Stimulated activated CD8-positive, alpha-beta memory T cell treated with anti-CD3 and anti-CD28 coated beads, Interleukin-2, amount 100 ng/mL, for 1 hour (primary cell): ENCODE data around the gene PTPRE.
"Not testable (repeated sequence)": the region's sequence is repeated elsewhere in the genome, so short reads cannot be mapped to it uniquely, and the experiment has no call there.

Source experiments
- DNase-seq, 2 donors: peaks; one replicate each; pipeline ENCODE4 v3.0.0-alpha.2; 2020; ENCODE audit warnings: low read depth in 2 of 2

Gene PTPRE

DNA sequence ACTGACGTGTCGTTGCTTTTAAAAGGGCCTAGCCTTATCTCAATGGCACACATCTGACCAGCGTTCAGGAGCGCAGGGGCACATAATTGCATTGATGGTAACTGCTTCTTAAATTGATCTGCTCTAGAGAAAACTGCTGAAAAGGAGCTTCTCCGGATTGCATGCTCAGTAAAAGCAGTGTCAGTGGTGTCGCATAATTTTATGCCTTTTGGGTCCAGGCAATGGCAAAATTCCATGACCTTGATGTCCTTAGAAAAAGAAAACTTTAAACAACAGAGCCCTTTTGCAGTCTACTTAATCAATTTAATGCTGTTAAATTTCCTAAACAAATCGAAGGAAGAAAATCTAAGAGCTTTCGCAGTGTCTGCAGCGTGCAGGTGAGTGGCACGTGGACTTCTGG is 75.7 kb downstream of the PTPRE start:
- DNase-seq = no peak

DNA sequence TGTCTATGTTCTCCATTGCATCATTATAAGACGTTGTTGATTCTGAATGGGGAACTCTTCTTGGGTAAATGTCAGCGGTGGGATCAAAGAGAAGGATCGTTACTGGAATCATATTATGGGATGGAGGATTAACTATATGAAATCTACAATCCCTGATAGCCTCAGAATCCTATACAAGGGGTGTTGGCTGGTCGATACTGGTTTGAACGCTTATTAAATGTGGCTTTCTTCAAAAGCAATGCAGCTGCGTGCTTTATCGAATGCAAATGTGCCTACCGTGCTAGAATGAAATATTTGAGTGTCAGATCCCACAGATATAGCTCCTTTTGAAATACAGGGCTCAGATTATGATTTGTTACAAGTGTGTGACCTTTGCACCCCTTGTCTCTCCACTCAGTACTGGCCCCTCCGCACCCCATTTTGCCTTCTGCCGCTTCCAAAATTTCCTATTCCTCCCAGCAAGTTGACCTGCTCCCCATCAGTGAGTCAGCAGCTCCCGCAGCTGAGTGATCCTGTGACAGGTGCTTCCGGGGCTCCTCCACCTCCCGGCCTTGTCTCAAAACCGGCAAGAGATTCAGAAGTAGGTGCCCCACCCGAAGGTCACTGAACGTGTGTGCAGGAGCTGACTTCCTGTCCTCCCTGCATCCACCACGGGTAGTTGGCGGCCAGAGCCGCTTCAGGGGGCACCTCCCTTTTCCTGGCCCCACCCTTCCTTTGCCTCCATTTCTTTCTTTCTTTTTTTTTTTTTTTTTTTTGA is 76.6 kb downstream of the PTPRE start:
- no peak for DNase-seq

DNA sequence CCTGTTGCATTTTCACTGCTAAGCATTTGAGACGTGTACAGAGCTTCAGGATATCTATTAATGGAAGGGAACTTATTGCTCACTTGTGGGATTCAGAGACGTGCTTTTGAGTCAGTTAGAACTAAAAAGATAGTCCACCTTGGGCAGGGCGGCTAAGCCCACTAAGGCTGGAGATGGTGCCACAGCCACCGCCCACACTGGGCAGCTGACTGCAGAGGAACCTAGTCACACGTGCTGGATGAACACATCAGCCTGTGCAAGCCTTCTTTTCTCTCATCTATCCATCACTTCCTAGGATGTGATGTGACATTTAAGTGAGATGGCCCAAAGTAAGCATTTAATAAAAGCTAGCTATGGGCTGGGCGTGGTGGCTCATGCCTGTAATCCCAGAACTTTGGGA is 78.0 kb downstream of the PTPRE start:
- no peak for DNase-seq

DNA sequence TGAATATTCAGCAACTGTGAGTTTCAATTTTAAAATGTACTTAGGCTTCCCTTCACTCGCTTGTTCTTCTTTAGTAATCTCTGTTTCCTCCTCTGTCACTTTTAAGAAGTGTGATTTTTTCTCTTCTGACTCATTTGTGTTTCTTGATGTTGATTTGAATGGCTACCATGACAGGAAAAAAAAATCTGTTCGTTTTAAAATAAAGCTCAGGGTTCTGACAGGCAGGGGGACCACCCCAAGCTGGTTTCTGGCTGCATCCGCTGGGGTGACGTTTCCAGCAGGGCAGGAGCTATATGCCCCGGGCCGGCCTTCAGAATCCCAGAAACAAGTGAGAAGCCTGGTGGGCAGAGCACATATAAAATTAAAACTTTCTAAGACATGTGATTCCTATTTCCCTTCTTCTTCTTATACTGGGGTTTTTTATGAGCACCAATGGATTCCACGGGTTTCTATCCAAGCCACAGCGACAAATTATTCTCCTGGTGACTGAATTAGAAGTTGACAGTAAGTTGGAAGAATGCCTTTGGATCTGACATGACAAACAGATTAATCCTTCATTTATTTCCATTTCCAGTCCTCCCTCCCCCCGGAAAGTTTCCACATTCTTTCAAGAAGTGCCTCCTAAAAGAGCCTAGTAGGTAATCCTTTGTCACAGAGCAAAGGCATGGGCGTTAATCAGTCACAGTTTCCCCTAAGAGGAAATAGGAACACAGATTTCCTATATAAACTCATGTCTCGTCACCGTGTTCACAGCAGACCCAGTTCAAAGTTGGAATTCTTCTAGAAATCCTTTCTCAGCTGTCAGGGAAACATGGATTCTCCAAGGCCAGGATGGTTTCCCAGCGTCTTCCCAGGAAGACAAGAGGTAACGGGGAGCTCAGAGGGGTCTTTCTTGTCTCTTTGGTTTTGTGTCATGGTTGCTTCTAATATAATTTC is 79.9 kb downstream of the PTPRE start:
- no peak for DNase-seq

DNA sequence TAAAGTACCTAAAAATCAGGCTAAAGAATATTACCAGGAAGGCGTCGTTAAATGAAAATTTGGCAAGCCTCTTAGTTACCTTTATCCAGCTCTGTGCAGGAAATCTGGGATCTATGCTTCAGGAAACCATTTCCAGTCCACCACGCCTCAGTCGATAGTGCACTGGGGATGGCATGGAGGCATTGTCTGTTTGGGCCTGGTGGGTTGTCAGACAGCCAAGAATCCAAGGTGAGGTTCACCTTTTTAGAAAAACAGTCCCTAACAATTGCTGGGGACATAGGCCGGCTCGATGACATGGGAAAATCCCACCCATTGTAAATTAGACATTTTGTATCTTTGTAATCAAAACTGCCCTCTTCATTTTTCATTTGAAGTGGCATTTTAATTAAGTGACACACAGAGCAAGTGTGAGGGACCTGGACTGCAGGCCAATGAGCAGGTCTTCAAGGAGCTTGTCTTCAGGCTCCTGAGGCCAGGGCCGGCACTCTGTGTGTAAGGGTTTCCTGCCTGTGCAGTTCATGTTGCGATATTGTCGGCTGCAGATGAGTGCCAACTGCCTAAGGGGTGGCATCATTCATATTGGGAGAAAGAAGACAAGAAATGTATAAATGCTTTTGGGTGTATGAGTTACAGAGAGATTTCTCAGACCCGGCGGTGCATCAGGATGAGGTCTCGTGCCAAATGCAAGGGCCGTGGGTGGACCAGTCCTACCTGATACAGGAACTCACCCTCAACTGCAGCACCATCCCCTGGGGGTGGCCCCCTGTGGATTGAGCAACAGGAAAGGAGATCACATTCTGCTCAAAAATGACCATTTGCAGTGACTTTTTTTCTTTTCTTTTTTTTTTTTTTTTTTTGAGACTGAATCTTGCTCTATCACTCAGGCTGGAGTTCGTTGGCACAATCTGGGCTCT is 80.8 kb downstream of the PTPRE start:
- no peak for DNase-seq

DNA sequence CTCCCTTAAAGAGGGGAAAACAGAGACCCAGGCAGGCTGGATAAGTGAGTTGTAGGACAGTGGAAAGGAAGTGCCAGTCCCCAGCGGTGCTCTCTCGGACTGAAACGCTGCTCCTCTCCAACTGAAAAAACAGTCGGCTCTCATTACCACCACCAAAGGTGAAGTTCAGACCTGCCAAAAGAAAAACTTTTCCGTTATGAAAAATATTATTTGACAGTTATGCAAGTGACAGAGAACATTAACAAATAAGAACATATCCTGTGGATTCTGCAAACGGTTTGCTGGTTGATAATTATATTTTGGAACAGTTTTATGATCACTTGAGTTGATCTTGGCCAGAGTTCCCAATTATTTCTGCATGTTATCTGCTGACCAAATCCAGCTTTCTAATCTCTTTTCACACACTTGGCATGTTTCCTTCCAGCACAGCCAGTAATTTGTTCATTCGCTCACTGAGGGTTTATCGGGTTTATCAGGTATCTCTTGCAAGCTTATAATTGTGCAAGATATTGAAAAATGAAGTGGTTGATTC is 82.6 kb downstream of the PTPRE start:
- DNase-seq = no peak

DNA sequence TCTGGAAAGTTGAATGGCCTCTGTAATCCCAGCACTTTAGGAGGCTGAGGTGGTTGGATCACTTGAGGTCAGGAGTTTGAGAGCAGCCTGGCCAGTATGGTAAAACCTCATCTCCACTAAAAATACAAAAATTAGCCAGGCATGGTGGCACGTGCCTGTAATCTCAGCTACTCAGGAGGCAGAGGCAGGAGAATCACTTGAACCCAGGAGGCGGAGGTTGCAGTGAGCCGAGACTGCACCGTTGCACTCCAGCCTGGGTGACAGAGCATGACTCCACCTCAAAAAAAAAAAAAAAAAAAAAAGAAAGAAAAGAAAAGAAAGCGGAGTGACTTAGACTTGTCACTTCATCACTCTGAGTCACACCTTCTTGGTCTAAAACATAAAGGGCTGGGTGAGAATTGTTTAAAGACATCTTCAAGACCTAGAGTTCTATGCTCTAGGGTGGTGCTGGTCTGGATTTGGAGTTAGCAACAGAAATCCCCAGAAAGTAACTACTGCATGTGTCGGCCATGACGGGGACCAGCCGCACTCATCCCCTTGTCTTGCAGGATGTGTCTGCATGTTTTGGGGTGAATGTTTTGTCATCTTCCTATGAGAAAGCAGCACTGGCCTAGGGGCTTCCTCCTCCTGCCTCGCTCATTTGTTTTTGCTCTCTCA is 83.4 kb downstream of the PTPRE start:
- not testable (repeated sequence) for DNase-seq

DNA sequence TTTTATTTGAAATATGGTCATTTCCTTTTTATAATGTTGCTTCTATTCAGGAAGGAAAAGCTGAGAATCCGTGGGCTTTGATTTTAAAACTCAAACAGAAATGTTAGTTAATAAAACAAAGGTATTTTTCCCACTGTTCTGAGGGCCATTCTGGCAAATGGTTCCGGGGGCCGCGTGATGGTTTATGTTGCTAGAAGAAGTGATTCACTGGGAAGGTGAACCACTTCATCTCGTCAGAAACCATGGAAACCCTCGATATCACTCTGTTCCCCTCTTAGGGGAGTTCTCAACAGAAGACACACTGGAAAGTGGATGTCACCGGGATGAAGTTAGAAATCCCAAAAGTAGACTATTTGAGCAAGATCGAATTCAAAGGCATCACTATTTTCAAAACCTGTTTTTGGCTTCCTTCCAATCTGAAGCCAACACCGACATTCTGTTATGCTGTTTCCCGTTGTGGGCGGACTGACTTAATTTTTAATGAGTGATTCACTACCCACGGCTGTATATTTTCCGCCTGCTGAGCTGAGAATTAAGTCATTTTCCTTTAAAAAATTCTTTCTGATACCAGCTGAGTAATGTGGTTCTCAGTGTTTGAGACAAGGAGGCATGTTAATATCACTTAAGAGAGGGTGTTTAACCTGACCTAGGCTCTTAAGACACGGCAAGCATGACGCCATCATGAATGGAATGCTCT is 84.1 kb downstream of the PTPRE start:
- DNase-seq = no peak

DNA sequence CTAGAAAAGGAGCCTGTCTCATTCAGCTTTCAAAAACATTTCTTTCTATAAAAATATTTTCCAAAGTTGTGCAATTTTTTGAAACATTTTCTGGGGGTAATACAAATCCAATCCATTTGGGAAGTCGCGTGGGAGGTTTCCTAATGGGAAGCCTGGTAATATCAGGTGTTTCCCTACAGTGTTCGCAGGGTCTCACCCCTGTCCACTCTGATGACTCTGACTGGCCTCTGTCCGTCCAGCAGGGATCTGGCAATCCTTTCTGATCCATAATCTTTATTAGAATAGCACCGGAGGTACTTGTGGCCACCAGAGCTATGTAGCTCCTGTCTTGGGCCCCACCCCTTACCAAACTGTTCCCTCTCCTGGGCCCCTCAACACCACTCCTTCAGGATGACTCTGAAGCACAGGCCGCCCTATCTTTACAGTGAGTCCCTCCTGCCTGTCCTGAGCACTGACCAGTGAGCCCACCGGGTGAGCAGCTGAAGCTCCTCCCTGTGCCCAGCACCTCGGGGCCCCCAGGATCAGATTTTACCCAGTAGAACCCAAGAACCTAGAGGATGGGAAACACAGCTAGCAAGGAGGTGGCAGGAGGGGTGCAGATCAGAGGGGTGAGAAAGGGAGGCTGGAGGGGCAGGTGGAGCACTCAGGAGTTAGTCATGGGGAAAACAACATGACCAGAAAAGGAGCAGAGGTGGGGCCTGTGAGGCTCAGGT is 84.8 kb downstream of the PTPRE start:
- DNase-seq = no peak

DNA sequence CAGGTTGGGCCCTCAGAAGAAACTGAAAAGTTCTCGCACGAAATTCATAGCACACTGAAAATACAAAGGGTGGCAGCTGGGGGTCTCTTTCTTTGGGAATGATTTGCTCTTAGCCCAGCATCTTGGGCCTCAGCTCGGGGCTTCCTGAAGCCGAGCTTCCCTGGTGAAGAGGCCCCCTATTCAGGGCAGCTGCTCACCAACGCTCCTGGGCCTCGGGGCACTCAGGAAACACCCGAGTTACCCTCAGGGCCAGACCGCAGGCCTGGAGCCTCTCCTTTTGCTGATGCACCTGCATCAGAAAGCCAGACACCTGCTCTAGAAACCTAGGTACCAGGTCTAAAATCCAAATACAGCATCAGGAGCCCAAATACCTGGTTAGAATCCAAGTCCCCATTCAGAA is 85.5 kb downstream of the PTPRE start:
- no peak for DNase-seq

DNA sequence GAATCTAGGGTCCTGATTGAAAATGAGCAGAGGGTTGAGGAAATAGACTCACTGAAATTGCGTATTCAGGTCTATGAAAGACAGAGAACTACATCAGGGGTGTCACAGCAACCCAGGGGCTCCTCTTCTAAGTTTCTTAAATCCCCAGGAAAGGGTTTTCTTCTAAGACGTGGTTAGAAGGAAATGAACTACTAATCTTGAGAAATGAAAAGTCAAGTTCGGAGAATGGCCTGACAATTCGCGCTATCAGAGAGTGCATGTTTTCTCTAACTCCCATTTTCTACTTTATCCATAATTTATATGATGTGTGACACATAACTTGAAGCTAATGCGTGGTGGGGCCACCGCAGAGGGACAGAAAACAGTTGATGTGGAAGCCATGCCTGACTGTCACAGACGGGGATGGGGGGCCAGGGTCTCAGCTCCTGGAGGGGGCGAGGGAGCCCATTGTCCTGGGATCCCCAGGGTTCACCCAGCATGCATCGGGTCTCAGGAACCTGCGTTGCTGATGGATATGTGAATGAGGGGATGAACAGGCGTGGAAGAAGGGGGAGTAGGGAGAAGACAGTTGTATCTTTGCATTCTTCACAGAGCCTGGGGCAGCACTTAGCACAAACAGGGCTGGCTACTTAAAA is 86.3 kb downstream of the PTPRE start:
- DNase-seq = no peak

DNA sequence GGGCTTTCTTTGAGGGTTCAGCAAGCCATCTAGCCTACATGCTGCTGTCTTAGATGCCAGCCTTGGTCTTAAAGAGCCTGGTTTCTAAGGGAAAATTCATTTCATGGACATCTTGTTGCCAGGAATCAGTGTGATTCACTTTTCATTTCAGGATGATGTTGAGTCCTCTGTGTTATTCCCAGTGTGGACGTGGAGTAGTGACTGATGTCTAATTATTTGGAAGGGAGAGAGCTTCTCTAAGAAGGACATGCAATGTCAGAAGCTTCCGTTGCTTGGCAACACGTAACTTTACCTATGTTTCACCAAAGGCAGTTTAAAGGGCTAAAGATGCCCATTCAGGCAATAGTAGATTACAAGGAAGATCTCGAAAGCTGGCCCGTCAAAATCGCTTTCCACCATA is 89.0 kb downstream of the PTPRE start:
- DNase-seq = no peak

DNA sequence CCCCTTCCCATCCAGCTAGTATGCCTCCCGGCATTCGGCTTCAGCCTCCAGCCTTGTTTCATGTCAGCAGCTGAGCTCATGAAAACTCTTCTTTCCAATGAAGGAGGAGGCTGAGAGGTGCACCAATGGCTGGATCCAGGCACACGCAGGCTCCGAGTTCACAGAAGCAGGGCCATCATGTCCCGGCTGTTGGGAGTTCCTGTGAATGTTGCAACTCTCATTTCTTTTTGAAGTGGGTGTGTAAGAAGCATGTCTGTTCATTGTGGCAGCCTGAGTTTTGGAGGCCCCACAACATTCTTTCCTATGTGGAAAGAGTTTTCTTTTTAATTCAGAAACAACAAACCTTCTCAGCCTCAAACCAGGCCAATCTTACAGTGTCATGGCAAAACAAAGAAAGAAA is 89.7 kb downstream of the PTPRE start:
- DNase-seq = no peak

DNA sequence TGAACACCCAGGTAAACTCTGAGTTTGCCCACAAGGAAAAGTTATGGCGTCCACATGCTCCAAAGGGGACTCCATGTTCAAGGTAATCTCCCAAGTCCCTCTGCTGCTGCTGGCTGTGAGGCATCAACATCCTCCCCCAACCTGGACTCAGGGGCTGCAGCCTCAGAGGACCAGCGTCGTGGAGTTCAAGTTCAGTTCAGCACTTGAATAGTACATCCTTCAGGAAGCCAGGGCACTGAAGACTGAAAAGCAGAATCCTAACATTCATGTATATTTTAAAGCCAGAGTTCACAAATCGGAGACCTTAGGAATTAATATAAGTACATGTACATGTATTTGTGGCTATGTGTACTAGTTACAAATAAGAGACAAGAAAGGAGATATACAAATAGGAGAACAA is 90.4 kb downstream of the PTPRE start:
- DNase-seq = no peak

DNA sequence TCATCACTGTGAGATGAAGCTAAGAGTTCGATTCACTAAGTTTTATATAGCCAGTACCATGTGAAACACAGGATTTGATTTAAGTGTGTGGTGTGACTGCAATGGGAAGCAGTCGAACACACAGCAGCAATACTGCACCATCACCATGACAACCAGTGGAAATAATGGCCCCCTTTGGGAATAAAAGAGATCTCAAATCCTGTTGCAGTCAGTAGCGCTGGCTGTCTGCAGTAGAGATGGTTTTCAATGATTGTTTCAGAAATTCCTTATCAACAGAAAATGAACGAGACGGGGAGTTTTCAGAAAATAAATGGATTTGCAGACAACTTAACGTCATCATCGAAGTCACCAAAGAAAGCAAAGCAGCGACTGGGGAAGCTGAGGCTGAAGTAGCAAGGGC is 91.0 kb downstream of the PTPRE start:
- no peak for DNase-seq

DNA sequence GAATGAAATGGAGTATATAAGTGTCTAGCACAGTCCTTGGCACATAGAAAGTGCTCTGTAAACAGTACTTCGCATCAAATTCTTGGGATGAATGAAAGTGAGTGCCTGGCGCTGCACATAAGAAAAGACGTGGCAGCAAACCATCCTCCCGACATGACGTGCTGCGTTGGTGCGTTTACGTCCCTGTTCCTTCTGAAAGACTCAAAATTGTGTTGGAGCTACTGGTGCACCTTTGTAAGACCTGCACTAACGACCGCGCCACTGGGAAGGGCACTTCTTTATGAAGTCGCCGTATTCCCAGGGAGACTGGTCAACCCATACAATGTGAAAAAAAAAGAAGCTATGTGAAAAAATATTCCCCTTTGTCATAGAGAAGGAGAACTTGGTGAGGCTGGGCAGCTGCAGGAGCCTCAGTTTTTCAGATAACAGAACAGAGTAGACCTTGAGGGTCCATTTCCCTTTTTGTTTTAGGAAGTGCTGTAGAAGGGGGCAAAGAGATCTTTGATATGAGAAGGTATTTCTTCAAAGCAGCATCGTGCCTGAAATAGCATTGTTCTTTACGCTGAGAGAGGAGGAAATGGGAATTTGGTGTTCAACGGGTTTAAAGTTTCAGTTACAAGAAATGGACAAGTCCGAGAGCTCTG is 91.7 kb downstream of the PTPRE start:
- DNase-seq = no peak

DNA sequence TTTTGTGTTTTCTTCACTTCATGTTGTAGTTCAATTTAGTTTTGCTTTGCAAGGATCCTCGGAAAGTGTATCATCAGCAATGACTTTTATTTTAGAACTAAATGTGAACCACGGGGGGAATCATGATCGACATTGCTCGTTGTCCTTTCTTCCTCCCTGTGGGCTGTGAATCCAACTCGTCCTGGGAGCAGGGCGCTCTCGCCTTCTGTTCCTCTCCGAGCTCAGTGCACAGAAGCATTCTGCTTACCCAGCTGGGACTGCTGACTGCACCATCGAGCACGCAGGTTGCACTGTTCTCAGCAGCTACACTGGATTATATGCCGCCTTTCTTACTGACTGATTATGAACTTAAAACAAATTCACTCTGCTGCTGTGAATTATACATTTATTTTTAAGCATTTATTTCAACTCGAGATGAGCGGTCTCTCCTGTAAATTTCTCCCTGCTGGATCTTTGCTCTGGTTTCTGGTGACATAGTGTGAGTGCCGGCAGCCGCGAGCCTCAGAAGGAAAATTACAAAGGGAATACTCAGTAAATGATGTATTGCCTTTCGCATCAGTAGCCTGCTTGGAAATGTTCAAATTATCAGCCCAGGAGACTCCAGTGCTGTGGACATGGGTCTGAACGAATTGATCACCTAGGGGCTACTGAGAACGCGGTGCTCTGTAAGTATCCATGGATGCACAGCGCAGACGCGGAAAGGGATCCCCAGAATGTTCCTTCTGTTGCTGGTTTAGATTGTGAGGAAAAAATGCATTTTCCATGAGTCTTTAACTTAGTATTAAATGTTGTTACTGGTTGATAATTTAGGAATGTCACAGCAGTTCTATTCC is 92.6 kb downstream of the PTPRE start:
- no peak for DNase-seq
